Measurements from ENCODE around the gene TM4SF20. TPM values are rescaled to one million over a fixed set of nuclear protein-coding genes. Genes with fewer than 3 reads are reported as not detected.

Gene TM4SF20
- total and polyA plus RNA-seq, 7 donors, result 0.14 TPM; not detected in 6

DNA sequence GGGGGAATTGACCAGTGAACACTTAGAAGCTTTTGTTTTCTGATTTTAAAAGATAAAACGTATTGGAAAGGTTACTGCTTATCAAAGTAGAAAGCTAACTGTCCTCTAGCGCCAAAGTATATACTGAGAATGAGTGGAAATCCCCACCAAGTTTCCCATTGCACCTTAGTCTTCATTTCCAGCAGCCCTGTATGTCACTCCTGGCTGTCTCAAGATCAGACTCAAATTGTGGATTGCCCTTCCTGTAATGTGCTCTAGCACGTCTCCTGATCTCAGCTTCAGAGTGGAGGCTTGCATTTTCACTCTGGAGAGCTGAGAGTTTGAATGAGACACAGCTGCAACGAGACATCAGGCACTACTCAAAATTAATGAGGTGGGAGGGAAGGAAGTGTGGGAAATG lies 27.5 kb downstream of the TM4SF20 start:
- 73 to 88% (median 77%) methylated on average over 4 of the region's 4 CpGs for WGBS, 3 donors
- no peaks in the 10 kb centered on the region for H3K9me3 ChIP-seq
- no peak for DNase-seq
- no peak for ATAC-seq
- intact Hi-C loops (cut with DNase I), result no loop called here
- peaks cover 6 to 60% of the 10 kb centered on the region in 2 donors for H3K36me3 ChIP-seq (ENCODE audit: insufficient read depth in 1 of 2, low read depth in 1 of 2)
- H3K4me3 ChIP-seq, result no peak overlapping the region
- H3K27me3 ChIP-seq (ENCODE audit: insufficient read depth in 3 of 3, low read length in 2 of 3), result no peaks in the 10 kb centered on the region
- TF ChIP-seq, protein P1, sequence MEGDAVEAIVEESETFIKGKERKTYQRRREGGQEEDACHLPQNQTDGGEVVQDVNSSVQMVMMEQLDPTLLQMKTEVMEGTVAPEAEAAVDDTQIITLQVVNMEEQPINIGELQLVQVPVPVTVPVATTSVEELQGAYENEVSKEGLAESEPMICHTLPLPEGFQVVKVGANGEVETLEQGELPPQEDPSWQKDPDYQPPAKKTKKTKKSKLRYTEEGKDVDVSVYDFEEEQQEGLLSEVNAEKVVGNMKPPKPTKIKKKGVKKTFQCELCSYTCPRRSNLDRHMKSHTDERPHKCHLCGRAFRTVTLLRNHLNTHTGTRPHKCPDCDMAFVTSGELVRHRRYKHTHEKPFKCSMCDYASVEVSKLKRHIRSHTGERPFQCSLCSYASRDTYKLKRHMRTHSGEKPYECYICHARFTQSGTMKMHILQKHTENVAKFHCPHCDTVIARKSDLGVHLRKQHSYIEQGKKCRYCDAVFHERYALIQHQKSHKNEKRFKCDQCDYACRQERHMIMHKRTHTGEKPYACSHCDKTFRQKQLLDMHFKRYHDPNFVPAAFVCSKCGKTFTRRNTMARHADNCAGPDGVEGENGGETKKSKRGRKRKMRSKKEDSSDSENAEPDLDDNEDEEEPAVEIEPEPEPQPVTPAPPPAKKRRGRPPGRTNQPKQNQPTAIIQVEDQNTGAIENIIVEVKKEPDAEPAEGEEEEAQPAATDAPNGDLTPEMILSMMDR (IDR thresholded peaks at IDR 0.05), result no peak
- H3K27ac ChIP-seq, result no peak overlapping the region
- no peaks in the 10 kb centered on the region for H3K4me1 ChIP-seq

DNA sequence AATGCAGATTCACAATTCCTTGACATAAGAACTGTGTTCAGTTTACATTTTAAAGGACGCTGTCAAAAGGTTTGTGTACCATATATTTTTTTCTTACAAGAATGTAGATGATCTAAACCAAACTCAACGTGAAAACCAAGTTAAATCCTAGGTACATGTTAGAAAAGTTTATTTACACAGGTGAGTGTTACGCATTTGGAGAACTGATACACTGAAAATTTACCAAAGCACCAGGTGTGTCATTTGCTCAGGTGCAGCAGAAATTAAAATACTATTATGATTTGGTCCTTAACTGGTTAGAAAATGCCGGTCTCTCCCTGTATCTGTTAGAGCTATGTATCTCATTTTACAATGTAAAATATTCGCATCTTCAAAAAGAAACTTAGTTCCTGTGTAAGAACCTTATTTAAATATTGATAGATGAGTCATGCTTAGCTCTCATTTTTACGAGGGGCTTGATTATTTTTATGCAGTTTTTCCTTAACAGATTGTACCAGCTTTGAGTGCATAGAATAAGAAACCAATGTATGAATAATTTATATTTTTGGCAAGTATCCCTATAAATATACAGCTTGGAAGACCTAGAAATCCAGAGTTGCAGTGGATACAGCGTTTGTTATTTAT lies 29.0 kb downstream of the TM4SF20 start:
- intact Hi-C loops (cut with DNase I), result no loop called here

DNA sequence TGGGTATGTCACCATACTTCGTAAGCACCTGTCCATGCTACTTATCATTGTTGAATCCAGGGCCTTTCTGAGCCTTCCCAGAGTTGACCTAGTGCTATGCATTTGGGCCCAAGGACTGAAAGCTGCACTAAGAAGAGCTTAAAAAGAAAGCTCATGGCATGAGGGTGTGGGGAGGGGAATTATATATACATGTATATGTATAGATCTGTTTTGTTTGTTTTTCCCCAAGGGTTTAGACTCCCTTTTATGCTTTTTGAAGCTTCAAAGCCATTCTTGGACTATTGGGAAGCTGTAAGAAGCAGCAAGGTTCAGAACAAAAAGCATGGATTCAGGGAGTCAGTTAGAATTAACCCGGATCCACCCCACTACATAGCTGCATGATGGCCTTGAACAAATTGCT lies 30.8 kb downstream of the TM4SF20 start:
- intact Hi-C loops (cut with DNase I), result no loop called here
- H3K4me1 ChIP-seq, result no peaks in the 10 kb centered on the region
- no peak for ATAC-seq
- H3K27me3 ChIP-seq (ENCODE audit: insufficient read depth in 3 of 3, low read length in 2 of 3), result no peaks in the 10 kb centered on the region
- H3K4me3 ChIP-seq, result no peak overlapping the region
- TF ChIP-seq, protein P1 (IDR thresholded peaks at IDR 0.05), result no peak
- DNase-seq, result no peak
- WGBS, 3 donors, result 93 to 98% (median 97%) methylated on average over 2 of the region's 2 CpGs
- no peaks in the 10 kb centered on the region for H3K9me3 ChIP-seq
- H3K27ac ChIP-seq, result no peak overlapping the region
- peaks cover 0 to 74% of the 10 kb centered on the region in 2 donors for H3K36me3 ChIP-seq (ENCODE audit: insufficient read depth in 1 of 2, low read depth in 1 of 2)

More for the DNA sequence above, 29.0 kb downstream of the TM4SF20 start:
- Histone ChIP-seq H3K27ac (no peak overlapping the region), H3K4me3 (no peak overlapping the region), H3K27me3 (ENCODE audit: insufficient read depth in 3 of 3, low read length in 2 of 3) (no peaks in the 10 kb centered on the region), H3K9me3 (no peaks in the 10 kb centered on the region), H3K36me3 (ENCODE audit: insufficient read depth in 1 of 2, low read depth in 1 of 2) (peaks cover 0 to 59% of the 10 kb centered on the region in 2 donors), H3K4me1 (no peaks in the 10 kb centered on the region)
- TF ChIP-seq, protein P1 (IDR thresholded peaks at IDR 0.05), result no peak
- no peak for ATAC-seq
- 94 to 97% (median 97%) methylated on average over 7 of the region's 7 CpGs for WGBS, 3 donors
- DNase-seq, result no peak

DNA sequence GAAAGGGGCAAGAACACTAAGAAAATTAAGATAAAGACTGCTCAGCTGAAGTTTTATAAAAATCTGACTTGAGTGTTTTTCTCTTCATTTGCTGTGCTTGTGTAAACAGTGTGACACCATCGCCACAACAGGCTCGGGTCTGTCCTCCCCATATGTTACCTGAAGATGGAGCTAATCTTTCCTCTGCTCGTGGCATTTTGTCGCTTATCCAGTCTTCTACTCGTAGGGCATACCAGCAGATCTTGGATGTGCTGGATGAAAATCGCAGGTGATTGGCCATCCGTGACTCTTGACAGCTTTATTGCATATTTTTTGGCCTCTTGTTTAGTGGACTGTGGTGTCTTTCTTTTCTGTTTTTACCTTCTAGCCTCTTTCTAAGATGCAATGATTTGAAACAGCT lies 32.0 kb downstream of the TM4SF20 start:
- 77 to 80% (median 80%) methylated on average over 7 of the region's 7 CpGs for WGBS, 3 donors
- Histone ChIP-seq H3K27ac (no peak overlapping the region), H3K4me3 (no peak overlapping the region), H3K27me3 (ENCODE audit: insufficient read depth in 3 of 3, low read length in 2 of 3) (no peaks in the 10 kb centered on the region), H3K4me1 (no peaks in the 10 kb centered on the region), H3K36me3 (ENCODE audit: insufficient read depth in 1 of 2, low read depth in 1 of 2) (peaks cover 2 to 75% of the 10 kb centered on the region in 2 donors), H3K9me3 (no peaks in the 10 kb centered on the region)
- no peak for ATAC-seq
- intact Hi-C loops (cut with DNase I), result no loop called here
- no peak for DNase-seq
- TF ChIP-seq, protein P1 (IDR thresholded peaks at IDR 0.05), result no peak

DNA sequence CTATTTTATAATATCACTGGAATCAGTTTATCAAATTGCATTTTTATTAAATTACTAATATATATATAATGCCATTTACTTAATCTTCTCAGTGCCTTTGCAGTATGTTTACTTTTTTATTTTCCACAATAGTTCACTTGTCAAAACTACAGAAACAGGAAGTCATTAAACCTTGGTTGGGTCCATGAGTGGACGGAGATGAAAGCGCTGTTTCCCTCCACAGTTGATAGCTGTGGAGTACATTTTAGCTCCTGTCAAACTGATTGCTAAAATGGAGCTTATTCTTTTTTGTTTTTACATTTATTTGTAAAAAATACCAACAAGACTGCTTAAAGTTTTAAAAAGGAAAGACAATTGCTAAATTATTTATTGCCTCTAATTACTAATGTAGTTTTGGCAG lies 34.9 kb downstream of the TM4SF20 start:
- Histone ChIP-seq H3K9me3 (no peaks in the 10 kb centered on the region), H3K27ac (no peak overlapping the region), H3K36me3 (ENCODE audit: insufficient read depth in 1 of 2, low read depth in 1 of 2) (peaks cover 2 to 90% of the 10 kb centered on the region in 2 donors), H3K4me1 (no peaks in the 10 kb centered on the region), H3K4me3 (no peak overlapping the region), H3K27me3 (ENCODE audit: insufficient read depth in 3 of 3, low read length in 2 of 3) (no peaks in the 10 kb centered on the region)
- TF ChIP-seq, protein P1 (IDR thresholded peaks at IDR 0.05), result no peak
- intact Hi-C loops (cut with DNase I), result no loop called here
- ATAC-seq (no peak), DNase-seq (no peak)
- WGBS, 3 donors, result 84 to 89% (median 85%) methylated on average over 2 of the region's 2 CpGs
